Transverse colon (tissue), 4 donors: ENCODE measurements around the gene B4GALT7.

ENCODE experiments used
- CTCF ChIP-seq, 5 experiments: fragments of 200-600 bp in 3 of 5; fragments of 450-650 bp in 2 of 5; sonication (generic) in 3 of 5; IDR thresholded peaks; 1 replicate in 2 of 5; 2 replicates in 3 of 5; pipeline ENCODE4 v1.5.1; 2016 to 2017; ENCODE audit warnings: antibody characterized with exemption in 5 of 5, inconsistent platforms in 3 of 5, mild to moderate bottlenecking in 2 of 5, moderate library complexity in 1 of 5
- POLR2A ChIP-seq: fragments of 450-650 bp; IDR thresholded peaks from one replicate; pipeline ENCODE4 v1.6.1; 2016; ENCODE audit warnings: antibody characterized with exemption, mild to moderate bottlenecking, moderate library complexity
- POLR2AphosphoS5 ChIP-seq, 3 donors: sonication (generic); formaldehyde crosslinking; IDR thresholded peaks; one replicate each; pipeline ENCODE4 v1.6.1; 2016; ENCODE audit warnings: antibody characterized with exemption in 3 of 3

- TF ChIP-seq CTCF (IDR thresholded peaks at IDR 0.05) (no peak), POLR2AphosphoS5 (IDR thresholded peaks at IDR 0.05) (no peak), POLR2A (no peak)
Observed at GRCh38 chr5:177552839-177553455, 47.0 kb upstream of the B4GALT7 start.
